CD4-positive, alpha-beta T cell treated with Interferon gamma for 1 hour (primary cell): Measurements from ENCODE around the gene PIGR.

Experiments used
- DNase-seq: peaks from one replicate; pipeline ENCODE4 v3.0.0-alpha.2; 2020

PIGR gene

DNA sequence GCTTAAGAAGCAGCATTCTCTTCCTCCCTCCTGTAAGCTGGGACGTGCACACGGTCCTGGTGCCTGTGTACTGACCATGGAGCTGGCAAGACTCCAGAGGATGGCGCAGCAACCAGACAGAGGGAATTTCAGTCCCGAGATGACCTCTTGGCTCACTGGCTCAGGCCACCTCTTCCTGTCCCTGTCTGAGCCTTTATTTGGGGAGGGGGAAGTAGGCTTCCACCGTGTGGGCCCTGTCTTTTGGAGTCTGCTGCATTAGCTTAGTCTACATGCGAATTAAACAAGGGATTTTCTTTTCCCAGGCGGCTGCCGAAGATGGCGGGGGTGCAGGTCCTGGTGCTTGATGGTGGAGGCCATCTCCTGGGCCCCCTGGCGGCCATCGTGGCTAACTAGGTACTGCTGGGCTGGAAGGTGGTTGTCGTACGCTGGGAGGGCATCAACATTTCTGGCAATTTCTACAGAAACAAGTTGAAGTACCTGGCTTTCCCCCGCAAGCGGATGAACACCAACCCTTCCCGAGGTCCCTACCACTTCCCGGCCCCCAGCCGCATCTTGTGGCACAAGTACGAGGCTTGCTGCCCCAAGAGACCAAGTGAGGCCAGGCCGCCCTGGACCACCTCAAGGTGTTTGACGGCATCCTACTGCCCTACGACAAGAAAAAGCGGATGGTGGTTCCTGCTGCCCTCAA, 38.8 kb downstream of the PIGR start:
- DNase-seq = no peak

DNA sequence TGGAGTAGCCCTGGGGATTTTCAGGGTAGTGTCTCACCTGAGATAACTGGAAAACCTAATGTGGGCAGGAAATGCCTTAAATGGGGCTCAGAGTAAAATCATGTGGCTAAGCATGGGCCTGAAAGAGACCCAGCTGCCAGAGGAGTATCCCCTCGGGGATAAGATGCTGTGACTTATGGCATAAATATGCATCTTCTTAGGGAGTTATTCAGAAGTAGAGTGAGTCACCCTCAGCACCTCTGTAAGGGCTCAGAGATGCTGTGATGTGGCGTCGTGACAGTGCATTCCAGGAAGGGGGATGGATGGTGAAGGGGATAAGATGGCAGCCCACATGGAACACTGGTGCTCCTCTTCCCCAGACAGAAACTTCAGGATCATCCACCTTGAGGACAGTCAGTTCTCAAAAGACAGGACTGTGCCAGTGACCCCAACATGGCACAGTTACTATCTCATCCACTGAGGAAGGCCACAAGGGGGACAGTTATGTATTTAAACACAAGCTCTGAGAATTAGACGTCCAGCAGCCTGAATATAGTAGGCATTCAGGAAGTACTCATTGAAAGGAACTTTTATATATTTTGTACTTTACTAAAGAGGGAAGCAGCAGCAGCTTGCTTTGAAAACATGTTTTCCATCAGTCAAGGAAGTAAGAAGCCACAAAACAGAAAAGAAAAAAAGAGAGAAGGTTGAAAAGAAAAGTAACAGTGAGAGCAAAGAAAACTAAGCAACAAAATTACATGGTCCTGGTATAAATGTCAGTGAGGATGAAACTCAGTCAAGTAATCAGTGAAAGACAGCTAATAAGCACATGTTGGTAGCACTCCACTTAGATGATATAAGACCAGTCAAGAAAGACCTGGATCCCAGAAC, 40.7 kb downstream of the PIGR start:
- no peak for DNase-seq

DNA sequence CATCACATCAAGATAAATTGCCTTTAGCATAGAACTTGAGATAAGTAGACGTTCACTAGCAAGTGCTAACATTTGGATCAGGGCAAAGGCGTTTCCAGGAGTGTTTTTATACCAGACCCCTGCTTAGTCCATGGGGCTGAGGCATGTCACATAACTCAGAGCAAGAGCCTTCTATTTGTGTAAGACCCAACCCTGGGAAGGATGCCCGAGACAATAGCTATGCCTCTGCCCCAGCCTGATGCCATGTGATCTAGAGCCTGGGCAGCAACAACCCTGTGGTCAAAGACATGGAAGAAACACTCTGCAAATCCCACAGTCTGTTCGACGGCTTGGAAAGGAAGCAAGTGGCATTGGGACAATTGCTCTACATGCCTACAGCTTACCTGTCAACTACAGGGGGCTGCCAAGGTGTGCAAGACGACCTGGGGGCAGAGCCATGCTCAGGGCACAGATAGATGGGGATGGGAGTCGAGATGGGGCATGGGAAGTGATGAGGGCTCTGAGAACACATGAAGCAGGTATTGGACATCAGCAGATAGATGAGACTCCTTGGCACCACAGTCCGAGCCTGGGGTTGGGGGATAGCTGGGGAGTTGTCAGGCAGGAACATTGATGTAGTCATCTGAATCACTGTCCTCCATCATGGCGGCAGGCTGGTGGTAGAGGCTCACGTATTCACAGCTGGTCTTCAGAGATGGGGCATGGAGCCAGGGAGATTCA, 41.7 kb downstream of the PIGR start:
- DNase-seq = no peak

- DNase-seq = no peak
Observed at GRCh38 chr1:206903687-206904086, 42.6 kb downstream of the PIGR start.

DNA sequence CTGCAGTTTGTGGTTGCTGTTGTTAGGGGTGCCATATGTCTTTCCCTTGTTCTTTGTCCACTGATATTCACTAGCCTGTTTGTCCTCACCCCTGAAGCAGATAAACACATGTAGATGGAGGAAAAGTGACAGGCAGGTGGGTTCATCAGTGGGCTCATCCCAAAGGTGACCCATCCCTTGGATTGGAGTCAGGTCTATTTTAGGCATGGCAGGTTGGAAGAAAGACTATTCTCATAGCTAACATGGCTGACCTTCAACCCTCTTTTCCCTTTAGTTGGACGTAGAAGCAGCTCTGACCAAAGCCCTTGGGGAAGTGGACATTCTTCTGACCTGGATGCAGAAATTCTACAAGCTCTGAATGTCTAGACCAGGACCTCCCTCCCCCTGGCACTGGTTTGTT, 43.6 kb downstream of the PIGR start:
- no peak for DNase-seq

DNA sequence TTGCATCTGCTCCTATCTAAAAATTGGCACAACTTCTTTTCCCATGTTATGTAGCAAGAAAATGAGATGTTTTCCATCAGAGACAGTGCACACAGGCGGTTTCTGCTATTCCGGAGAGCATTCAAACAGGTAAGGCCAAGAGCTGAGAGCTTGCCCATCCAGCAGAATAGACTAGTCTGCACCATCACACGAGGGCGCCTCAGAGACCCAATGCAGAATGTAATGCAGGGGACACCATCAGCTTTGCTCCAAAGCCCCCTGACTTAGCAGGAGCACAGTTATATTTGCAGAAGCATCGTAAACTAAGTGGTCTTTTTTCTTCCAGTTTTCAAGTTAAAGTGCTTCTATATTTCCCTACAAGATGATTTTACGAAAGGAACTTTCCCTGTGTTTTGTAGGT, 44.3 kb downstream of the PIGR start:
- DNase-seq = no peak

- no peak for DNase-seq
Observed at GRCh38 chr1:206900149-206900548, 46.1 kb downstream of the PIGR start.

DNA sequence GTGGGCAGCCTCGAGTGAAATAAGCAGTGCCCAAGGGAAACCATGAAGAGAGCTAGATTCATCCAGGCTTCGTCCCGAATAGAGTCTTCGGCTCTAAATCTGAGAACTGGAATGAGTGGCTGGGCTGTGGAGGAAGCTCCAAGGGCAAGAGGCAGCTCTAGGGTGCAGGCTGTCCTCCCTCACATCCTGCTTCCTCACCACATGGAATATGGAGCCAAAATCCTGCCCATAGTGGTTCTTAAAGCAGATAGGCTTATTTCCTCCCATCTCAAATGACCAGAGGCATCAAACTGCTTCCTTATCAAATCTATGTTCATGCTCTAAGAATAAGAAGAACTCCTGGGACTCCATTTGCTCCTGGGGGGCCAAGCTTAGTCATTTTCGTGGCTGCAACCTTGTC, 46.5 kb downstream of the PIGR start:
- DNase-seq = no peak

DNA sequence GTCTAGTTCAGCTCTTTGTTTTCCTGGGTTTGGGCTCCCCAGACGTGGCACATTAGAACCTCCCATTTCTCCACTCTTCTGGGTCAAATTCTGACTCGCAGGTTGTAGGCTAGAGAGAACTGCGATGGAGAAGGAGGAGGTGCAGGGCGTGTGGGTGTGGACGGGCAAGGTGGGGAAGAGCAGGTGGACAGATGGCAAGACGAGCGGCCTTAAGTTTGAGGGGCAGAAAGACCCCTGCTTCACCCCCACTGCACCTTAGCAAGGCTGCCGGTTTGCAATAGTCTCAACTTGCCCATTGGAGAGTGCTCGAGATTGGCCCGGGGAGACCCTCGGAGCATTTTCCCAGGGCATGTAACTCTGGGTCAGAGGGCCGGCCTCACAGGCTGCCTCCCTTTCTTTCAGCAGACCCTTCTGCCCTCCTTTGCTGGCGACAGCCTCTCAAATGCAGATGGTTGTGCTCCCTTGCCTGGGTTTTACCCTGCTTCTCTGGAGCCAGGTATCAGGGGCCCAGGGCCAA, 47.3 kb downstream of the PIGR start:
- DNase-seq = no peak

DNA sequence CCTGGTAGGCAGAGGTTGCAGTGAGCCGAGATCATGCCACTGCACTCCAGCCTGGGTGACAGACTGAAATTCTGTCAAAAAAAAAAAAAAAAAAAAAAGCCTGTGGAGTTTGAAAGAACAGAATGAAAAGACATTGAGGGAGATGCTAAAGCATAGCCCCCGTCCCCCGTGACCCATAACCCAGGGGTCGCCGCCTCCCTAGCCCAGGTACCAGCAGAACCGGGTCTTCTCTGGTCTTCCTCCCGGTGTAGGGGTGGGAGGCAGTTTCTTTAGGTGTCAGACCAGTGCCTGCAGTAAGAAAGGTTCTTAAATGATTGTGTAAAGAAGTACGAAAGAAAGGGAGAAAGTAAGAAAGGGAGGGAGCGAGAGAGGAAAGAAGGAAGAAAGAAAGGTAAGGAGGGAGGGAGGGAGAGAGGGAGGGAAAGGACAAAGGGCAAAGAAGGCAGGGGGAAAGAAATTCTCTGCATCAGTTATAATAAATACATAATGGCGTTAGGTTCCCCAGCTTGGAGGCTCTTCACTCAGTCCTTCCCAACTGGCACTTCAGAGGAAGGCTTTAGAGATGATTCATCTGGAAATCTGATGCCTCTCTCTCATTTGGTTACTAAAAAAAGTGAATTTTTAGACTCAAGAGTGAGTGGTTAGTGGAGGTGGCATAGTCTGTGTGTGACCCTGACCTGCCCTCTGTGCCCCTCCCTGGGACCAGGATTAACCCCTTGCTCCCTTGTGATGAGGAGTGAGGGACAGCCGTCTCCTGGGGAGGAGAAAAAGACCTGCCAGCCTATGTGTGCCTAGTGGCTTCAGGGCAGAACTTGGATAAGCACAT, 48.0 kb downstream of the PIGR start:
- no peak for DNase-seq

- DNase-seq = no peak
Observed at GRCh38 chr1:206897175-206897574, 49.1 kb downstream of the PIGR start, which contains the start of gene IL24. Gene IL24 (plus strand): TSS chr1:206897443. CDS start chr1:206897833, 390 bp downstream.

- no peak for DNase-seq
Observed at GRCh38 chr1:206896261-206896660, 50.0 kb downstream of the PIGR start.

- DNase-seq = no peak
Observed at GRCh38 chr1:206895837-206896242, 50.4 kb downstream of the PIGR start.

DNA sequence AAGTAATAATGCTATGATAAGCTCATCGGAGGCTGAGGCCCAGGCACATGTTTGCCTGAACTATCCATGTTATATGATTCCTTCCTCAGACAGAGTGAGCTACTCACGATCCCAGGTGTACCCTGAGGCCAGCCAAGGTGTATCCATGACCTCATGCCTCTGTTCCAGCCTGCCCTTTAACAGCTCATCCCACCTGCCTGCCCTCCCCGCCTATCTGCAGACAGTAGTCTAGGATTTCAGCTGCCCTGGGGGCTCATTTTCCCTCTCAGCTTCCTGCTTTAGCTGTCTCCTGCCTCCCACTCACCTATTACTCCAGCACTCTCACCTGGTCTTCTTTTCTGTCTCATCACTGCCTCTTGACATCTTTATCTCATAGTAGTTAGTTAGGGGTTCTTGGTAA, 50.9 kb downstream of the PIGR start:
- DNase-seq = no peak

DNA sequence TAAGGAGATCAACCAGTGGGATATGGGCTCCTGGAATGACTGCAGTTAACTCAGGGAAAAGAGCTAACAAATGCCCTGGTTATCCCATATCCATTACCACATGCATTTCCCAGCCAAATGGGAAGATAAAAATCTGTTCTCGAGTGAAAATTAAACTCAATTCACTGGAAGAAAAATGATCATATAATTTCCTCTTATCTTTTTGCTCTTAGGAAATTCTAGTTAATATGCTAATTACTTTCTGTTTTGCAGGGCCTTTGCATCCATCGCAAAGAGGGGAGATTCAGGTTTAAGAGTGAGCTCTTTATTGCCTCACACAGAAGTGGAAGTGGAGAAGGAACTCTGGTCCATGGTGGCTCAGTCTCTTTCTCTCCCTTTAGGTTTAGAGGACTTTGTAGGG, 52.9 kb downstream of the PIGR start:
- no peak for DNase-seq

DNA sequence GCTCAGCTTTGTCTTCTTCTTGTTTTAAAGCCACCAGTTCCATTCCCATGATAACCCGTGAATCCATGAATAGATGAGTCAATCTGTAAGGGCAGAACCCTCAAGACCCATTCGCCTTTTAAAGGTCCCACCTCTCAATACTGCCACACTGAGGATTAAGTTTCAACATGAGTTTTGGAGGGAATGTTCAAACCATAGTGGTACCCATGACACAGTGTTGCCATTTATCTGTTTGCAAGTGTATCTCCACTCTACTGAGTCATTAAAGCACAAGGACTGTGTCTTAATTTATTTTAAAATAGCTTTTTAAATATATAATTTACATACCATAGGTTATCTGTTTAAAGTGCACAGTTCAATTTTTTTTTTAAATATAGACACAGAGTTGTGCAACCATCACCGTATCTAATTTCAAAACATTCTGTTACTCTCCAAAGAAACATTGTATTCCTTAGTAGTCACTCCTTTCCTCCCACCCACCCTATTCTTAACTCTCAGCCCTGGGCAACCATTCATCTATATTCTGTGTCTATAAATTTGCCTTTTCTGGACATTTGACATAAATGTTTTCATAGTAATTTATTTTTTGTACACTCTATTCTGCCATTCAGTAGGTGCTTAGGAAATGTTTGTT, 53.8 kb downstream of the PIGR start:
- DNase-seq = no peak

DNA sequence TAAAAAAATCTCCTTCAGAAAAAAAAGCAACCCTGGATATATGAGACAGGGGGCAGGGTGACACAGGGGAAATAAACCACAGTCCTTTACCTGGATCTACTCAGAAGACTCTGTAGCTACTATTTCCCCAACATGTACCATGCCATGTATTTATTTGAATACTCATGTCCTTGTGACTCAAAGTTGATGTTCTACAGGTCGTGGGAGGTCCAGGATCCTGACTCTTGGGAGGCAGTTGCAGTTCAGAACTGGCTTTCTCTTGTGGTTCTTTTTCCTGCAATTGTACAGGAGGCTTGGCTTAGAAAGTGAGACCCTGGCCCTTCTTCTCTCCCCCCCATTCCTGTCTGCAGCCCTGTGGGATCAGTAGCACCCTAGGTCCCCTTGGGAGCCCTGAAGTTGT, 54.9 kb downstream of the PIGR start:
- DNase-seq = no peak

- peak; percentile 16 for DNase-seq
Observed at GRCh38 chr1:206890125-206891060, 55.9 kb downstream of the PIGR start.

DNA sequence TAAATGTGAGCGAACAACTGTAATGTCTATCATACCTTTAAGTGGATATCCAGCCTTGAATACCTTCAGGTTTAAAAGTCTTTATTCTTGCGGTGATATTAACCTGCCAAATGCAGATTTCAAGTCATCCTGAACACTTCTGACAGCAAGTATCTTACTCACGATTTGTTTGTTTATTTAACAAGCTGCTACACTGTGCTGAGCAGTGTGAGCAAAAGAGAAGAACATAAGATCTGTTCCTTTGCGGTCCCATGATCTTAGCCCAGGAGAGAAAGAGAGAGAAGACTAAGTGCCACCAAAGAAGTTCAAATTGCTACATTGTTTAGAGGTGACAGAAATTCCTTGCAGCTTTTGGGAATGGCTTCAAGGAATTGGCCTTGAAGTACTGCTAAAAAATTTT, 58.6 kb downstream of the PIGR start:
- DNase-seq = no peak

GRCh38 chr1:206886831-206887230, 59.4 kb downstream of the PIGR start:
- DNase-seq = no peak
